GM10266 (cell line): Measurements from ENCODE around the gene SLC25A42.
A peak's percentile ranks its signal among the peaks of the same experiment; 100 is the strongest.
"Not testable (repeated sequence)": the region's sequence is repeated elsewhere in the genome, so short reads cannot be mapped to it uniquely, and the experiment has no call there.

Source experiments
- DNase-seq: peaks from one replicate; pipeline ENCODE4 v3.0.0; 2012; ENCODE audit errors: extremely low spot score
- CTCF ChIP-seq: IDR thresholded peaks from 2 replicates; pipeline ENCODE4 v1.5.1; 2012; ENCODE audit warnings: mild to moderate bottlenecking, low read depth; ENCODE audit not compliant: control insufficient read depth, insufficient read depth; ENCODE audit errors: missing control alignments

The SLC25A42 gene

GRCh38 chr19:19140476-19140875 lies 76.7 kb downstream of the SLC25A42 start:
- no peak for DNase-seq
- no peak for TF ChIP-seq CTCF

- no peak for DNase-seq
- no peak for TF ChIP-seq CTCF
Measured at GRCh38 chr19:19142347-19142746, 78.6 kb downstream of the SLC25A42 start.

GRCh38 chr19:19145281-19145680 lies 81.5 kb downstream of the SLC25A42 start:
- DNase-seq = no peak
- TF ChIP-seq CTCF = no peak

GRCh38 chr19:19145684-19146608 lies 82.2 kb downstream of the SLC25A42 start:
- peak; percentile 99 for TF ChIP-seq CTCF
- peak; percentile 90 for DNase-seq

- no peak for TF ChIP-seq CTCF
- no peak for DNase-seq
Measured at GRCh38 chr19:19146865-19147264, 83.1 kb downstream of the SLC25A42 start.

GRCh38 chr19:19147344-19147743 lies 83.5 kb downstream of the SLC25A42 start:
- TF ChIP-seq CTCF = no peak
- no peak for DNase-seq

GRCh38 chr19:19148504-19148903 lies 84.7 kb downstream of the SLC25A42 start:
- DNase-seq = not testable (repeated sequence)
